Measurements from ENCODE around the gene TATDN2.

GRCh38 chr3:10259798-10260197 lies 11.5 kb downstream of the TATDN2 start:
- no peak for TF ChIP-seq CTCF (conservative IDR thresholded peaks at IDR 0.05; ENCODE audit: low read length)
- TF ChIP-seq EZH2phosphoT487 (IDR thresholded peaks at IDR 0.05; ENCODE audit: borderline replicate concordance, low read depth, low read length): no peak
